ENCODE data around the gene FAM162A.

DNA sequence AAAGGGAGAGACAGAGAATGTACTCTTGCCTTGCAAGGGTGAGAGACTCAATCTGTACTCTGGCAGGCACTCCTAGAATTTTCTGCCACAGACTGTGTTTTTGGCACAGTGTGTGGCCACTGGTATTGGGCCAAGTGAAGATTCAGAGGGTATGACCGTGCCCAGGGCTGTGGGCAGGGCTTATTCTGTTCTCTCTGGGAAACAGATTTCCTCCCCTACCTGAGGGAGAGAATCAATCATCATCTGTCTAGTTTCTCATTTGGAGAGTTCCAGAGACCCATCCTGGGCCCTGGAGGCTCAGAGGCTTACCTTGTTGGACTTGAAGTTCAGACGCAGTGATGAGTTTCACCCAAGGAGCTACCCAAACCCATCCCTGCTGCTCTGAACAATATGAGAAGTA lies 30.8 kb upstream of the FAM162A start:
- TF ChIP-seq POLR2AphosphoS5 (IDR thresholded peaks at IDR 0.05; ENCODE audit: low read depth, low read length) = no peak
- no peak for TF ChIP-seq SIN3A (IDR thresholded peaks at IDR 0.05; ENCODE audit: borderline replicate concordance, insufficient read depth, low read length)
- TF ChIP-seq, protein P1, sequence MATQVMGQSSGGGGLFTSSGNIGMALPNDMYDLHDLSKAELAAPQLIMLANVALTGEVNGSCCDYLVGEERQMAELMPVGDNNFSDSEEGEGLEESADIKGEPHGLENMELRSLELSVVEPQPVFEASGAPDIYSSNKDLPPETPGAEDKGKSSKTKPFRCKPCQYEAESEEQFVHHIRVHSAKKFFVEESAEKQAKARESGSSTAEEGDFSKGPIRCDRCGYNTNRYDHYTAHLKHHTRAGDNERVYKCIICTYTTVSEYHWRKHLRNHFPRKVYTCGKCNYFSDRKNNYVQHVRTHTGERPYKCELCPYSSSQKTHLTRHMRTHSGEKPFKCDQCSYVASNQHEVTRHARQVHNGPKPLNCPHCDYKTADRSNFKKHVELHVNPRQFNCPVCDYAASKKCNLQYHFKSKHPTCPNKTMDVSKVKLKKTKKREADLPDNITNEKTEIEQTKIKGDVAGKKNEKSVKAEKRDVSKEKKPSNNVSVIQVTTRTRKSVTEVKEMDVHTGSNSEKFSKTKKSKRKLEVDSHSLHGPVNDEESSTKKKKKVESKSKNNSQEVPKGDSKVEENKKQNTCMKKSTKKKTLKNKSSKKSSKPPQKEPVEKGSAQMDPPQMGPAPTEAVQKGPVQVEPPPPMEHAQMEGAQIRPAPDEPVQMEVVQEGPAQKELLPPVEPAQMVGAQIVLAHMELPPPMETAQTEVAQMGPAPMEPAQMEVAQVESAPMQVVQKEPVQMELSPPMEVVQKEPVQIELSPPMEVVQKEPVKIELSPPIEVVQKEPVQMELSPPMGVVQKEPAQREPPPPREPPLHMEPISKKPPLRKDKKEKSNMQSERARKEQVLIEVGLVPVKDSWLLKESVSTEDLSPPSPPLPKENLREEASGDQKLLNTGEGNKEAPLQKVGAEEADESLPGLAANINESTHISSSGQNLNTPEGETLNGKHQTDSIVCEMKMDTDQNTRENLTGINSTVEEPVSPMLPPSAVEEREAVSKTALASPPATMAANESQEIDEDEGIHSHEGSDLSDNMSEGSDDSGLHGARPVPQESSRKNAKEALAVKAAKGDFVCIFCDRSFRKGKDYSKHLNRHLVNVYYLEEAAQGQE (IDR thresholded peaks at IDR 0.05; ENCODE audit: insufficient read depth in 1 of 2, low read depth in 2 of 2, low read length in 2 of 2) = no peak
- no peak for TF ChIP-seq TAF1 (IDR thresholded peaks at IDR 0.05; ENCODE audit: borderline replicate concordance, insufficient read depth, low read length)
- no peak for TF ChIP-seq FOXP2 (optimal IDR thresholded peaks at IDR 0.05; ENCODE audit: borderline replicate concordance, extremely low read depth, extremely low read length, insufficient read depth)
